HCT116 (cell line): ENCODE results near the gene CTIF. TPM values are rescaled to one million over a fixed set of nuclear protein-coding genes. Genes with fewer than 3 reads are reported as not detected.
"Not testable (repeated sequence)": the region's sequence is repeated elsewhere in the genome, so short reads cannot be mapped to it uniquely, and the experiment has no call there.

Experiments
- ATAC-seq: fragments of 200-7000 bp; cut with Tn5 transposase; 2 replicates; pipeline ENCODE4 v1.9.1; 2020; ENCODE audit warnings: mild to moderate bottlenecking, moderate library complexity
- BruUV-seq: library from RNA; stranded (reverse); fragments of 400-500 nt; replicated peaks from 2 replicates; lab custom pipeline; 2021; lab: Mats Ljungman, UMichigan
- CTCF ChIA-PET: fragments of 300-600 bp; sonication (Branson Sonifier 250); formaldehyde crosslinking; loops from one replicate; lab custom pipeline; 2021; ENCODE audit warnings: antibody characterized with exemption; lab: Charles Lee
- POLR2A ChIA-PET: fragments of 300-600, 350-600 bp; sonication (Branson Sonifier 250); formaldehyde crosslinking; loops from one replicate; lab custom pipeline; 2021; ENCODE audit warnings: antibody characterized with exemption; lab: Charles Lee
- RAD21 ChIA-PET, 2 experiments: fragments of 300-600 bp; sonication (Branson Sonifier 250); formaldehyde crosslinking; loops; one replicate each; lab custom pipeline; 2023; ENCODE audit warnings: low total read pairs in 2 of 2; ENCODE audit not compliant: uncharacterized antibody in 2 of 2, unreplicated experiment in 2 of 2, low non-redundant PET in 1 of 2; lab: Charles Lee
- DNase-seq: peaks from one replicate; pipeline ENCODE4 v3.0.0-alpha.2; 2010; ENCODE audit warnings: low read depth, low spot score
- H2AFZ ChIP-seq: fragments of 200-600 bp; shearing (Covaris generic), sonication (generic); 2 replicates; pipeline ENCODE4 v1.6.1; 2017; ENCODE audit warnings: low read depth, mixed run types, mixed read lengths, antibody characterized with exemption, low read length; ENCODE audit not compliant: poor library complexity, severe bottlenecking
- H3K27ac ChIP-seq: 2 replicates; pipeline ENCODE4 v1.5.1; 2012; ENCODE audit warnings: low read depth, low read length
- H3K27me3 ChIP-seq: fragments of 200-600 bp; sonication (generic); 2 replicates; pipeline ENCODE4 v1.6.1; 2016; ENCODE audit warnings: mixed run types, low read length, mixed read lengths; ENCODE audit not compliant: insufficient read depth
- H3K36me3 ChIP-seq, 2 experiments: fragments of 200-500 bp in 1 of 2; fragments of 200-600 bp in 1 of 2; sonication (Bioruptor generic) in 1 of 2; sonication (generic) in 1 of 2; 2 replicates each; pipeline versions ENCODE4 v1.5.1 to v1.6.1; 2014 to 2016; ENCODE audit warnings: low read length in 2 of 2, inconsistent platforms in 1 of 2, mixed read lengths in 1 of 2, mixed run types in 1 of 2; ENCODE audit not compliant: insufficient read depth in 2 of 2, control insufficient read depth in 1 of 2
- H3K4me1 ChIP-seq, 2 experiments: fragments of 200-600 bp in 1 of 2; sonication (generic) in 1 of 2; 2 replicates each; pipeline versions ENCODE4 v1.5.1 to v1.6.1; 2012 to 2017; ENCODE audit warnings: low read length in 2 of 2, inconsistent platforms in 1 of 2, mild to moderate bottlenecking in 1 of 2, mixed read lengths in 1 of 2, mixed run types in 1 of 2, moderate library complexity in 1 of 2; ENCODE audit not compliant: insufficient read depth in 2 of 2, control insufficient read depth in 1 of 2
- H3K4me2 ChIP-seq: fragments of 200-600 bp; sonication (generic); 2 replicates; pipeline ENCODE4 v1.6.1; 2017; ENCODE audit warnings: mixed run types, low read length, mixed read lengths
- H3K4me3 ChIP-seq, 2 experiments: fragments of 200-600 bp in 1 of 2; sonication (generic) in 1 of 2; replicated peaks in 1 of 2; 2 replicates each; pipeline ENCODE4 v1.5.1; 2011 to 2016; ENCODE audit warnings: low read length in 2 of 2, control low read depth in 1 of 2, low read depth in 1 of 2, mild to moderate bottlenecking in 1 of 2, mixed read lengths in 1 of 2, mixed run types in 1 of 2
- H3K79me2 ChIP-seq: fragments of 200-600 bp; sonication (generic); 2 replicates; pipeline ENCODE4 v1.6.1; 2017; ENCODE audit warnings: mild to moderate bottlenecking, mixed run types, low read length, moderate library complexity, mixed read lengths; ENCODE audit not compliant: insufficient read depth
- H3K9ac ChIP-seq: fragments of 200-600 bp; sonication (generic); 2 replicates; pipeline ENCODE4 v1.6.1; 2016; ENCODE audit warnings: low read length, mixed read lengths
- H3K9me2 ChIP-seq: fragments of 200-600 bp; sonication (generic), shearing (Covaris generic); 2 replicates; pipeline ENCODE4 v1.6.1; 2017; ENCODE audit warnings: mixed run types, mild to moderate bottlenecking, moderate library complexity; ENCODE audit not compliant: insufficient read depth
- H3K9me3 ChIP-seq, 2 experiments: fragments of 200-500 bp in 1 of 2; fragments of 200-600 bp in 1 of 2; sonication (Bioruptor generic) in 1 of 2; sonication (generic) in 1 of 2; 2 replicates each; pipeline ENCODE4 v1.6.1; 2014 to 2017; ENCODE audit warnings: low read length in 2 of 2, mixed read lengths in 2 of 2, inconsistent platforms in 1 of 2, low read depth in 1 of 2, mild to moderate bottlenecking in 1 of 2, mixed run types in 1 of 2, moderate library complexity in 1 of 2; ENCODE audit not compliant: control insufficient read depth in 1 of 2, insufficient read depth in 1 of 2
- H4K20me1 ChIP-seq: fragments of 200-600 bp; sonication (generic), shearing (Covaris generic); 2 replicates; pipeline ENCODE4 v1.6.1; 2017; ENCODE audit warnings: mixed run types, mild to moderate bottlenecking, moderate library complexity; ENCODE audit not compliant: insufficient read depth
- EGR1 ChIP-seq: IDR thresholded peaks from 2 replicates; pipeline ENCODE4 v1.6.1; 2012; ENCODE audit warnings: low read depth
- ELF1 ChIP-seq: IDR thresholded peaks from 2 replicates; pipeline ENCODE4 v1.6.1; 2012; ENCODE audit warnings: low read depth, borderline replicate concordance
- POLR2AphosphoS5 ChIP-seq: IDR thresholded peaks from 2 replicates; pipeline ENCODE4 v1.6.1; 2011; ENCODE audit warnings: mild to moderate bottlenecking, low read depth, low read length, moderate library complexity
- REST ChIP-seq: IDR thresholded peaks from 2 replicates; pipeline ENCODE4 v1.6.1; 2012; ENCODE audit warnings: low read depth
- SIN3A ChIP-seq: IDR thresholded peaks from 2 replicates; pipeline ENCODE4 v1.6.1; 2012; ENCODE audit warnings: low read depth
- SRF ChIP-seq: IDR thresholded peaks from 2 replicates; pipeline ENCODE4 v1.6.1; 2012; ENCODE audit warnings: low read depth
- intact Hi-C: fragments of 100-400 bp; cut with micrococcal nuclease; formaldehyde crosslinking; loops from 2 replicates; pipeline ENCODE4 v1.10.0; 2022
- total RNA-seq: library from RNA; stranded (reverse); gene quantifications from one replicate; pipeline ENCODE4 v1.2.1, GENCODE V29; 2021; ENCODE audit not compliant: unreplicated experiment

The CTIF gene
- total RNA-seq, 1 experiment from 2014 or later: 19.7 TPM

- Histone ChIP-seq H2AFZ (no peak overlapping the region), H3K27ac (no peak overlapping the region), H3K9me3 (peaks cover 0 to 4% of the 10 kb centered on the region in 2 experiments; a peak in 1 of 4 replicates), H3K4me2 (no peak overlapping the region), H3K36me3 (no peaks in the 10 kb centered on the region), H3K9ac (no peak overlapping the region), H3K27me3 (peaks cover 10% of the 10 kb centered on the region; the same call in 1 of the 2 replicates), H3K4me1 (peaks cover 8 to 21% of the 10 kb centered on the region in 2 experiments), H3K79me2 (no peaks in the 10 kb centered on the region), H4K20me1 (no peaks in the 10 kb centered on the region), H3K9me2 (no peaks in the 10 kb centered on the region)
- ATAC-seq (no peak), DNase-seq (no peak)
- RAD21 ChIA-PET: no interaction called here
- POLR2A ChIA-PET: no interaction called here
- BruUV-seq: no TSS peak
- CTCF ChIA-PET: no interaction called here
- intact Hi-C loops: no loop called here
- TF ChIP-seq ELF1 (no peak), REST (no peak), POLR2AphosphoS5 (no peak), SRF (no peak), EGR1 (no peak), SIN3A (no peak)
- TF ChIP-seq, all 23 proteins: peak for 0
- H3K4me3 ChIP-seq: no peak overlapping the region
These were observed 330.8 kb downstream of the CTIF start for GRCh38 chr18:48869591-48869990.

GRCh38 chr18:48870926-48871325, 332.1 kb downstream of the CTIF start:
- CTCF ChIA-PET, H3K4me3 ChIP-seq, ATAC-seq, H4K20me1 ChIP-seq, POLR2A ChIA-PET, H3K36me3 ChIP-seq, H3K27ac ChIP-seq, H3K9ac ChIP-seq, intact Hi-C loops, H3K4me2 ChIP-seq, RAD21 ChIA-PET, H2AFZ ChIP-seq, H3K9me3 ChIP-seq, H3K79me2 ChIP-seq, DNase-seq, H3K9me2 ChIP-seq, BruUV-seq: not testable (repeated sequence)
- peaks cover 8 to 21% of the 10 kb centered on the region in 2 experiments for H3K4me1 ChIP-seq
- peaks cover 21% of the 10 kb centered on the region; the same call in 1 of the 2 replicates for H3K27me3 ChIP-seq
